A673 (cell line): ENCODE data around the gene RAD9B.

ENCODE experiments used
- CTCF ChIP-seq: fragments of 300-800, 200-600 bp; sonication (generic); conservative IDR thresholded peaks from 2 replicates; pipeline ENCODE4 v1.5.1; 2017; ENCODE audit warnings: low read depth, mild to moderate bottlenecking, antibody characterized with exemption, low read length, moderate library complexity, mixed read lengths
- EZH2 ChIP-seq: fragments of 200-600 bp; sonication (generic); IDR thresholded peaks from 2 replicates; pipeline ENCODE4 v1.6.1; 2017; ENCODE audit warnings: borderline replicate concordance, low read depth, mild to moderate bottlenecking, mixed read lengths, antibody characterized with exemption, low read length; ENCODE audit not compliant: poor library complexity, severe bottlenecking

- TF ChIP-seq CTCF (no peak), EZH2 (no peak)
Observed at GRCh38 chr12:110466791-110467190, 35.3 kb upstream of the RAD9B start.
